ENCODE data around the gene ALCAM.

DNA sequence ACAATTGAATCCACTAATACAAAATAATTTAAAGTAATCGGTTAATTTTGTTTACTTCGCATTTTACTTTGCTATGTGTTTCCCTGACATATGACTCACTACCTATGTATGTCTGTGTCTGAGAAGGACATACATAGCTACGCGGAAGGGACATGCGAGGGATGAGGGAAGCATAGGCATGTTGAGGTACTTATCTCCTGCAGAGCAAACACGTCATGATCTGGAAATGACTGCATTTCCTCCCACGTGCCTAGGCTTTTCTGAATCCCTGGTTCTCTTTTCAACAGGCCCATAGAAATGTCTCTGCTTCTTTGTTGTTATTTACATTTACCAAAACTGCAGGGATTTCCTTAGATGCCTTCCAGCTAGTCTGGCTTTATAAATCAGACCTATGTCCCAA, 27.5 kb downstream of the ALCAM start:
- no peak for TF ChIP-seq POLR2A (IDR thresholded peaks at IDR 0.05)
- no peak for TF ChIP-seq CTCF (IDR thresholded peaks at IDR 0.05)
- TF ChIP-seq EP300 (IDR thresholded peaks at IDR 0.05) = no peak
